ENCODE measurements around the gene ROBO1. TPM values are rescaled to one million over a fixed set of nuclear protein-coding genes. Genes with fewer than 3 reads are reported as not detected.

ROBO1 gene
- total RNA-seq, 1 donor from 2014 or later, result 71.7 TPM

GRCh38 chr3:79215286-79215685 is 552.5 kb downstream of the ROBO1 start:
- FAIRE-seq (no peak), DNase-seq (ENCODE audit: low read depth) (no peak)
- H3K9me3 ChIP-seq (ENCODE audit: insufficient read depth, low read depth, low read length), result no peaks in the 10 kb centered on the region
- H3K9ac ChIP-seq (ENCODE audit: low read length), result no peak overlapping the region
- H3K4me3 Mint-ChIP-seq (ENCODE audit: unreplicated experiment), result no peak overlapping the region
- no peaks in the 10 kb centered on the region for H3K9me3 Mint-ChIP-seq (ENCODE audit: unreplicated experiment)
- H3K36me3 ChIP-seq (ENCODE audit: insufficient read depth, low read length), result no peaks in the 10 kb centered on the region
- H3K79me2 ChIP-seq (ENCODE audit: insufficient read depth, low read length), result no peaks in the 10 kb centered on the region
- H3K36me3 Mint-ChIP-seq (ENCODE audit: low read depth, unreplicated experiment), result no peaks in the 10 kb centered on the region
- H3K4me1 Mint-ChIP-seq (ENCODE audit: low read depth, unreplicated experiment), result no peaks in the 10 kb centered on the region
- no peak overlapping the region for H3K27ac Mint-ChIP-seq (ENCODE audit: unreplicated experiment)
- no peaks in the 10 kb centered on the region for H3K27me3 Mint-ChIP-seq (ENCODE audit: low read depth, unreplicated experiment)
- no peaks in the 10 kb centered on the region for H3K4me1 ChIP-seq (ENCODE audit: insufficient read depth, low read length)
- no peak for TF ChIP-seq EZH2 (IDR thresholded peaks at IDR 0.05; ENCODE audit: insufficient read depth, low read length)
- no peak for TF ChIP-seq CTCF (IDR thresholded peaks at IDR 0.05; ENCODE audit: insufficient read depth, low read depth, low read length)
- H2AFZ ChIP-seq (ENCODE audit: low read depth, low read length), result peak overlapping the region; percentile 5
- no peak overlapping the region for H3K27ac ChIP-seq (ENCODE audit: low read depth, low read length)
- no peak overlapping the region for H3K4me2 ChIP-seq (ENCODE audit: low read length)
- no peaks in the 10 kb centered on the region for H4K20me1 ChIP-seq (ENCODE audit: insufficient read depth, low read length)
- no peak overlapping the region for H3K4me3 ChIP-seq (ENCODE audit: insufficient read depth, low read depth, low read length)
- no peaks in the 10 kb centered on the region for H3K27me3 ChIP-seq (ENCODE audit: insufficient read depth, low read length)

GRCh38 chr3:79211586-79212359 is 556.0 kb downstream of the ROBO1 start:
- no peaks in the 10 kb centered on the region for H3K4me1 Mint-ChIP-seq (ENCODE audit: low read depth, unreplicated experiment)
- Histone ChIP-seq H3K4me2 (ENCODE audit: low read length) (no peak overlapping the region), H3K4me1 (ENCODE audit: insufficient read depth, low read length) (no peaks in the 10 kb centered on the region), H3K27me3 (ENCODE audit: insufficient read depth, low read length) (no peaks in the 10 kb centered on the region), H3K9ac (ENCODE audit: low read length) (no peak overlapping the region), H3K9me3 (ENCODE audit: insufficient read depth, low read depth, low read length) (no peaks in the 10 kb centered on the region), H3K79me2 (ENCODE audit: insufficient read depth, low read length) (no peaks in the 10 kb centered on the region), H2AFZ (ENCODE audit: low read depth, low read length) (no peak overlapping the region), H3K36me3 (ENCODE audit: insufficient read depth, low read length) (no peaks in the 10 kb centered on the region), H3K27ac (ENCODE audit: low read depth, low read length) (no peak overlapping the region), H4K20me1 (ENCODE audit: insufficient read depth, low read length) (no peaks in the 10 kb centered on the region), H3K4me3 (ENCODE audit: insufficient read depth, low read depth, low read length) (no peak overlapping the region)
- no peaks in the 10 kb centered on the region for H3K36me3 Mint-ChIP-seq (ENCODE audit: low read depth, unreplicated experiment)
- peaks cover 5% of the 10 kb centered on the region for H3K9me3 Mint-ChIP-seq (ENCODE audit: unreplicated experiment)
- DNase-seq (ENCODE audit: low read depth) (no peak), FAIRE-seq (no peak)
- H3K27ac Mint-ChIP-seq (ENCODE audit: unreplicated experiment), result no peak overlapping the region
- TF ChIP-seq CTCF (IDR thresholded peaks at IDR 0.05; ENCODE audit: insufficient read depth, low read depth, low read length), result no peak
- TF ChIP-seq EZH2 (IDR thresholded peaks at IDR 0.05; ENCODE audit: insufficient read depth, low read length), result no peak
- no peaks in the 10 kb centered on the region for H3K27me3 Mint-ChIP-seq (ENCODE audit: low read depth, unreplicated experiment)
- H3K4me3 Mint-ChIP-seq (ENCODE audit: unreplicated experiment), result no peak overlapping the region

GRCh38 chr3:79204351-79204750 is 563.4 kb downstream of the ROBO1 start:
- H3K9me3 Mint-ChIP-seq (ENCODE audit: unreplicated experiment), result no peaks in the 10 kb centered on the region
- no peaks in the 10 kb centered on the region for H3K36me3 ChIP-seq (ENCODE audit: insufficient read depth, low read length)
- no peak overlapping the region for H3K27ac Mint-ChIP-seq (ENCODE audit: unreplicated experiment)
- no peaks in the 10 kb centered on the region for H3K27me3 ChIP-seq (ENCODE audit: insufficient read depth, low read length)
- TF ChIP-seq CTCF (IDR thresholded peaks at IDR 0.05; ENCODE audit: insufficient read depth, low read depth, low read length) (no peak), EZH2 (IDR thresholded peaks at IDR 0.05; ENCODE audit: insufficient read depth, low read length) (no peak)
- H3K27me3 Mint-ChIP-seq (ENCODE audit: low read depth, unreplicated experiment), result no peaks in the 10 kb centered on the region
- H3K27ac ChIP-seq (ENCODE audit: low read depth, low read length), result no peak overlapping the region
- no peak overlapping the region for H3K4me3 Mint-ChIP-seq (ENCODE audit: unreplicated experiment)
- no peak overlapping the region for H3K4me2 ChIP-seq (ENCODE audit: low read length)
- H3K4me1 Mint-ChIP-seq (ENCODE audit: low read depth, unreplicated experiment), result peaks cover 5% of the 10 kb centered on the region
- no peaks in the 10 kb centered on the region for H3K4me1 ChIP-seq (ENCODE audit: insufficient read depth, low read length)
- H3K9me3 ChIP-seq (ENCODE audit: insufficient read depth, low read depth, low read length), result no peaks in the 10 kb centered on the region
- H3K79me2 ChIP-seq (ENCODE audit: insufficient read depth, low read length), result no peaks in the 10 kb centered on the region
- H3K9ac ChIP-seq (ENCODE audit: low read length), result no peak overlapping the region
- H3K4me3 ChIP-seq (ENCODE audit: insufficient read depth, low read depth, low read length), result no peak overlapping the region
- H4K20me1 ChIP-seq (ENCODE audit: insufficient read depth, low read length), result no peaks in the 10 kb centered on the region
- H3K36me3 Mint-ChIP-seq (ENCODE audit: low read depth, unreplicated experiment), result no peaks in the 10 kb centered on the region
- FAIRE-seq, result peak; percentile 45
- H2AFZ ChIP-seq (ENCODE audit: low read depth, low read length), result no peak overlapping the region
- DNase-seq (ENCODE audit: low read depth), result peak; percentile 29
